PFSK-1 (cell line): ENCODE measurements around the gene PPP1R3D.

Source experiments
- FOXP2 ChIP-seq: optimal IDR thresholded peaks from 2 replicates; pipeline ENCODE3; 2011; ENCODE audit warnings: borderline replicate concordance, control low read depth, inconsistent platforms; ENCODE audit not compliant: insufficient read depth; ENCODE audit errors: extremely low read length, extremely low read depth
- POLR2AphosphoS5 ChIP-seq: IDR thresholded peaks from 2 replicates; pipeline ENCODE4 v1.6.1; 2012; ENCODE audit warnings: low read depth, mild to moderate bottlenecking, control low read depth, low read length, moderate library complexity
- REST ChIP-seq, 2 experiments: IDR thresholded peaks; 2 replicates each; pipeline versions ENCODE4 v1.6.1 to v1.8.0; 2011 to 2012; ENCODE audit warnings: low read depth in 2 of 2, low read length in 2 of 2, control low read depth in 1 of 2, inconsistent platforms in 1 of 2, mild to moderate bottlenecking in 1 of 2, moderate library complexity in 1 of 2; ENCODE audit not compliant: insufficient read depth in 1 of 2
- SIN3A ChIP-seq: IDR thresholded peaks from 2 replicates; pipeline ENCODE4 v1.6.1; 2012; ENCODE audit warnings: mild to moderate bottlenecking, low read length, moderate library complexity, borderline replicate concordance; ENCODE audit not compliant: insufficient read depth
- TAF1 ChIP-seq: IDR thresholded peaks from 2 replicates; pipeline ENCODE4 v1.6.1; 2012; ENCODE audit warnings: low read length, control low read depth, borderline replicate concordance; ENCODE audit not compliant: insufficient read depth

PPP1R3D gene

GRCh38 chr20:59958626-59959025 is 18.5 kb upstream of the PPP1R3D start:
- TF ChIP-seq FOXP2: no peak
- no peak for TF ChIP-seq SIN3A
- no peak for TF ChIP-seq REST (IDR thresholded peaks at IDR 0.05; ENCODE audit: insufficient read depth in 1 of 2, low read depth in 2 of 2, low read length in 2 of 2)
- no peak for TF ChIP-seq TAF1
- no peak for TF ChIP-seq POLR2AphosphoS5

- TF ChIP-seq TAF1 (no peak), POLR2AphosphoS5 (no peak), REST (IDR thresholded peaks at IDR 0.05; ENCODE audit: insufficient read depth in 1 of 2, low read depth in 2 of 2, low read length in 2 of 2) (no peak), FOXP2 (no peak), SIN3A (no peak)
Observed at GRCh38 chr20:59958123-59958522, 18.0 kb upstream of the PPP1R3D start, which contains the start of gene CDH26. CDH26 (plus strand) TSS chr20:59958423; CDS start chr20:59958727, 304 bp downstream.

GRCh38 chr20:59955131-59955796 is 15.2 kb upstream of the PPP1R3D start:
- TF ChIP-seq REST (IDR thresholded peaks at IDR 0.05; ENCODE audit: insufficient read depth in 1 of 2, low read depth in 2 of 2, low read length in 2 of 2): no peak
- TF ChIP-seq SIN3A: no peak
- no peak for TF ChIP-seq FOXP2
- TF ChIP-seq TAF1: no peak
- no peak for TF ChIP-seq POLR2AphosphoS5

- TF ChIP-seq TAF1 (no peak), POLR2AphosphoS5 (no peak)
Observed at GRCh38 chr20:59954718-59955117, 14.6 kb upstream of the PPP1R3D start.

GRCh38 chr20:59949911-59950310 is 9.8 kb upstream of the PPP1R3D start:
- TF ChIP-seq POLR2AphosphoS5 (no peak), REST (IDR thresholded peaks at IDR 0.05; ENCODE audit: insufficient read depth in 1 of 2, low read depth in 2 of 2, low read length in 2 of 2) (no peak), FOXP2 (no peak), SIN3A (no peak), TAF1 (no peak)
